ENCODE measurements around the gene DLG2.

DLG2 gene

GRCh38 chr11:84563356-84563755, 1063.8 kb downstream of the DLG2 start:
- no peak for DNase-seq (ENCODE audit: low spot score)

DNA sequence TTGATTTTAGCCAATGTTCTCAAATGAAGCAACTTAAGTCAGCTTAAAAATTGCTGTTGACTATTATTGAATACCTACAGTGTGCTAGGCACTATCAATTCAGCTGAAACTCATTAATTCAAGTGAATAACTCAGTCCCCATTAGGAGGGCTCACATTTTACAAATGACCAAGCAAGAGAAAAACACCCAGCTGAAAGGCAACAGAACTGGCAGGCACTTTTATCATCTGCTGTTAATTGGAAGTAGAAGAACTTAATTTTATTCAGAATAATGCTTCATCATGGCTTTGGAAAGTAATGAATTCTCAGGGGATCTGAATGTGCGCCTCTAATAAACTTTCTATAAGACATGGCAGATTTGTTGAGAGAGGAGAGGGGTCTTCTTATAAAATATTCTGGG, 1066.9 kb downstream of the DLG2 start:
- no peak for DNase-seq (ENCODE audit: low spot score)

DNA sequence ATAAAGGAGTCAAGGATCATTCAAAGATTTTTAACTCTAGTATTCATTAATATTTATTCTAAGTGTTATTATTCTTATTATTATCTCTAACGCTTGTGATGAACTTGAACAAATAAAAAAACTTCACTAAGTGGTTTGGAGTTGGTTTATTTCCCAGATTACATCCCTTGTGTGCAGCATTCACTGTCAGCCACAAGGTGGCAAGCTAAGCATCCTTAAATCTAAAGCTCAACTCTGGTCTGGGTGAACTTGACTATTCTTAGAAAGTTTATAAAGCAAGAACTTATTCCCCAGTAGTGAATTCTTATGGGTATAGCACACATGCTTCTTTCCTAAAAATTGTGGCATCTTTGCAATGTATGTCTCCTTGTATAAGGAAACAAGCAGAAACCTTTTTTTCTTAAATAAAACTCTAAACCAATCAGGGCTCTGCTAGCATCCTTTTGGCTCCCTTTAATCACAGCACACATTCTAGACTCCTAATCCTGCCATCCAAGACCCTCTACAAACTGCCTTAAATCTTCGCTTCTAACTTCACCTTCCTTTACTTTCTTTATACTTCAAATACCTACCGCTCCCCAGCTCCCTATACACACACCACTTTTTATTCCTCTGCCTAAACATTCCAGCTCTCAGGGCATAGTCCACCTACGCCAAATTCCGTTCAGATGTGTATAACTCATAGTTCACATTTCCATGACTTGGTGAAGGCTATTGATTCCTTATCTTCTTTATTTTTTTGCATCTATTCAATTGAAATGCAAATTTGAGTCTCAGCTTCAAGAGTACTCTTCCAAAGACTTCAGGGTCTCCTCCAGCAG, 1068.8 kb downstream of the DLG2 start:
- DNase-seq (ENCODE audit: low spot score): peak; percentile 42

- DNase-seq (ENCODE audit: low spot score): no peak
These were observed 1074.4 kb downstream of the DLG2 start for GRCh38 chr11:84552791-84553190.

- no peak for DNase-seq (ENCODE audit: low spot score)
These were observed 1077.9 kb downstream of the DLG2 start for GRCh38 chr11:84549217-84549616.

DNA sequence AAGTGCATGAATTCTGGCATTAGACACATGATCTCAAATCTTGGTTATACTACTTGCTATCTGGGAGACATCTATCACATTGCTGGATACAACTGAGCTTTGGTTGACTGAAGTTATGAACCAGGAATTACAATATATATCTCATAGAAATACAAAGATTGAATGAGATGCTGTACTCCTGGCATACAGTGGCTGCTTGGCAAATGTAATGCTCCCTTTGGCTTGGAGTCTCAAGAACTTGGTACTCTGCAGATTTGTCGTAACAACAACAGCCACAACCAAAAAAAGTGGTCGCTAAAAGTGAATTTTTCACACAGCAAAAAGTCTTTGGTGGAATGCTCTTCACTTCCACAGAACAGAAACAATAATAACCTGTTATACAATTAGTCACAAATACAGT, 1082.6 kb downstream of the DLG2 start:
- DNase-seq (ENCODE audit: low spot score): no peak

GRCh38 chr11:84543367-84544159, 1083.6 kb downstream of the DLG2 start:
- no peak for DNase-seq (ENCODE audit: low spot score)

GRCh38 chr11:84541731-84542340, 1085.3 kb downstream of the DLG2 start:
- no peak for DNase-seq (ENCODE audit: low spot score)

DNA sequence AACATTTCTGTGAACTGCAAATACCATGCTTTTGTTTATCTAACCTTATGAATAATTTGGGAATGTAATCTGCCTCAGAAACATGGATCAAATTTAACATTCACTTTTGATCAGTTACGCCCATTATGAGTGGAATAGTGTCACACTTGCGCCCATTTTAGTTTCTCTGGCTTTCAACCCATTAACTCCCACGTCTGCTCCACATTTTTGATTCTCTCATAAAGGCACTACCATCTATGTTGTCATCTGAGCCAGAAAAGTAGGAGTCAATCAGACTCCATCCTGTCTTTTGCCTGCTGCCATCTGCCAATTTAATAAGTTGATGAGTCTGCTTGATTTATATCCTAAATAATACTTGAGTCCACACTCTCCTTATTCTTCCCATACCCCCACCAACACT, 1090.7 kb downstream of the DLG2 start:
- no peak for DNase-seq (ENCODE audit: low spot score)

DNA sequence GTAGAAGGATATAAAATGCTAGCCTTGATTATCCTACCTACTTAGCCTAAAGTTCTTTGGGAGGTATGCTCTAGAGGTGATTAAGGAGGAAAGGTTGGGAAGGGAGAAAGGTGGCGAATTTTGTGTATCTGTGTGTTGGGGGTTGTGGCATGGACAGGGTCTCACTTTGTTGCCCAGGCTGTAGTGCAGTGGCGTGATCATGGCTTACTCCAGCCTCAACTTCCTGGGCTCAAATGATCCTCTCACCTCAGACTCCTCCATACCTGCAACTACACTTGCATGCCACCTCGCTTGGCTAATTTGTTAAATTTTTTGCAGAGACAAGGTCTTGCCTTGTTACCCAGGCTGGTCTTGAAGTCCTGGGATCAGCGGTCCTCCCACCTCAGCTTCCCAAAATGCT, 1094.8 kb downstream of the DLG2 start:
- no peak for DNase-seq (ENCODE audit: low spot score)

- DNase-seq (ENCODE audit: low spot score): no peak
These were observed 1100.9 kb downstream of the DLG2 start for GRCh38 chr11:84526250-84526649.

- peak; percentile 10 for DNase-seq (ENCODE audit: low spot score)
These were observed 1102.6 kb downstream of the DLG2 start for GRCh38 chr11:84524422-84525051.

GRCh38 chr11:84522331-84522730, 1104.8 kb downstream of the DLG2 start:
- no peak for DNase-seq (ENCODE audit: low spot score)

GRCh38 chr11:84518631-84519183, 1108.4 kb downstream of the DLG2 start:
- no peak for DNase-seq (ENCODE audit: low spot score)

DNA sequence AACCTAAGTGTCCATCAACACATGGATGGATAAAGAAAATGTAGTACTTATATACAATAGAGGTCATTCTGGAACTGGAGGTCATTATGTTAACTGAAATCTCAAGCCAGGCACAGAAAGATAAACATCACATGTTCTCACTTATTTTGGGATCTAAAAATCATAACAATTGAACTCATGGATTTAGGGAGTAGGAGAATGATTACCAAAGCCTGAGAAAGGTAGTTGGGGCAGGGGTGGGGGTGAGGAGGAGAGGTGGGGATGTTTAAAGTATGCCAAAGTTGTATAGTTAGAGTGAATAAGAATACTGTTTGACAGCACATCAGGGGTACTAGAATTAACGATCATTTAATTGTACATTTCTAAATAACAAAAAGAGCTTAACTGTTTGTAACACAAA, 1112.7 kb downstream of the DLG2 start:
- DNase-seq (ENCODE audit: low spot score): no peak

GRCh38 chr11:84503503-84503902, 1123.6 kb downstream of the DLG2 start:
- no peak for DNase-seq (ENCODE audit: low spot score)

DNA sequence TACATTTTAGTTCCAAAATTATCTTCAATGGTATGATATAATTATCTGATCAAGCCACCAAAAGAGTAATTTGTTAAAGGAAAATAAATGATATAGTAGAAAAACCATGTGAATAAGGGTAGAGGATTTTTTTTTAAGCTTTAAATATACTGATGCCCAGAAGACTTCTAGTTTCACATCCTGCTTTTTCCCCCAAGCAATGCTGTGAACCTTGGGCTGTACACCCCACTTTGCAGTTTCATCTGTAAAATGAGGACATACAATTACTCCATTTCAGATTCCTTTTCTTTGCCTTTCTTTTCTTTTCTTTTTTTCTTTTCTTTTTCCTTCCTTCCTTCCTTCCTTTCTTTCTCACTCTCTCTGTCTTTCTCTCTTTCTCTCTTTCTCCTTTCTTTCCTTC, 1125.4 kb downstream of the DLG2 start:
- DNase-seq (ENCODE audit: low spot score): no peak

GRCh38 chr11:84497981-84498411, 1129.1 kb downstream of the DLG2 start:
- DNase-seq (ENCODE audit: low spot score): no peak

GRCh38 chr11:84497181-84497580, 1130.0 kb downstream of the DLG2 start:
- no peak for DNase-seq (ENCODE audit: low spot score)

GRCh38 chr11:84496122-84496521, 1131.0 kb downstream of the DLG2 start:
- no peak for DNase-seq (ENCODE audit: low spot score)

GRCh38 chr11:84480131-84480530, 1147.0 kb downstream of the DLG2 start:
- DNase-seq (ENCODE audit: low spot score): no peak

- no peak for DNase-seq (ENCODE audit: low spot score)
These were observed 1150.6 kb downstream of the DLG2 start for GRCh38 chr11:84476581-84476980.

Data from SW480 (cell line).